Neural cell (in vitro differentiated cells): ENCODE results near the gene CTBP2.

Source experiments
- EP300 ChIP-seq: fragments of 450-650 bp; conservative IDR thresholded peaks from 2 replicates; pipeline ENCODE4 v1.6.1; 2014; ENCODE audit warnings: antibody characterized with exemption, mild to moderate bottlenecking, moderate library complexity; ENCODE audit not compliant: poor library complexity, severe bottlenecking
- EZH2 ChIP-seq: fragments of 200-600, 300-800 bp; shearing (Covaris generic), sonication (generic); IDR thresholded peaks from 2 replicates; pipeline ENCODE4 v1.6.1; 2014; ENCODE audit warnings: antibody characterized with exemption, low read length, borderline replicate concordance, mild to moderate bottlenecking; ENCODE audit not compliant: insufficient read depth, poor library complexity, severe bottlenecking
- POLR2AphosphoS5 ChIP-seq: IDR thresholded peaks from 2 replicates; pipeline ENCODE4 v1.6.1; 2012
- RAD21 ChIP-seq: fragments of 450-650 bp; conservative IDR thresholded peaks from 2 replicates; pipeline ENCODE4 v1.6.1; 2014; ENCODE audit warnings: antibody characterized with exemption, mild to moderate bottlenecking, moderate library complexity
- TF ChIP-seq, protein P1 (sequence below): fragments of 450-650 bp; IDR thresholded peaks from 2 replicates; pipeline ENCODE4 v1.5.1; 2014; ENCODE audit warnings: antibody characterized with exemption, mild to moderate bottlenecking, moderate library complexity; ENCODE audit not compliant: poor library complexity, severe bottlenecking

GRCh38 chr10:125029584-125030242, 130.7 kb downstream of the CTBP2 start:
- TF ChIP-seq EP300: no peak
- no peak for TF ChIP-seq RAD21
- TF ChIP-seq, protein P1, sequence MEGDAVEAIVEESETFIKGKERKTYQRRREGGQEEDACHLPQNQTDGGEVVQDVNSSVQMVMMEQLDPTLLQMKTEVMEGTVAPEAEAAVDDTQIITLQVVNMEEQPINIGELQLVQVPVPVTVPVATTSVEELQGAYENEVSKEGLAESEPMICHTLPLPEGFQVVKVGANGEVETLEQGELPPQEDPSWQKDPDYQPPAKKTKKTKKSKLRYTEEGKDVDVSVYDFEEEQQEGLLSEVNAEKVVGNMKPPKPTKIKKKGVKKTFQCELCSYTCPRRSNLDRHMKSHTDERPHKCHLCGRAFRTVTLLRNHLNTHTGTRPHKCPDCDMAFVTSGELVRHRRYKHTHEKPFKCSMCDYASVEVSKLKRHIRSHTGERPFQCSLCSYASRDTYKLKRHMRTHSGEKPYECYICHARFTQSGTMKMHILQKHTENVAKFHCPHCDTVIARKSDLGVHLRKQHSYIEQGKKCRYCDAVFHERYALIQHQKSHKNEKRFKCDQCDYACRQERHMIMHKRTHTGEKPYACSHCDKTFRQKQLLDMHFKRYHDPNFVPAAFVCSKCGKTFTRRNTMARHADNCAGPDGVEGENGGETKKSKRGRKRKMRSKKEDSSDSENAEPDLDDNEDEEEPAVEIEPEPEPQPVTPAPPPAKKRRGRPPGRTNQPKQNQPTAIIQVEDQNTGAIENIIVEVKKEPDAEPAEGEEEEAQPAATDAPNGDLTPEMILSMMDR: no peak
- no peak for TF ChIP-seq EZH2
- TF ChIP-seq POLR2AphosphoS5: no peak
